ENCODE results near the gene TUT4.

DNA sequence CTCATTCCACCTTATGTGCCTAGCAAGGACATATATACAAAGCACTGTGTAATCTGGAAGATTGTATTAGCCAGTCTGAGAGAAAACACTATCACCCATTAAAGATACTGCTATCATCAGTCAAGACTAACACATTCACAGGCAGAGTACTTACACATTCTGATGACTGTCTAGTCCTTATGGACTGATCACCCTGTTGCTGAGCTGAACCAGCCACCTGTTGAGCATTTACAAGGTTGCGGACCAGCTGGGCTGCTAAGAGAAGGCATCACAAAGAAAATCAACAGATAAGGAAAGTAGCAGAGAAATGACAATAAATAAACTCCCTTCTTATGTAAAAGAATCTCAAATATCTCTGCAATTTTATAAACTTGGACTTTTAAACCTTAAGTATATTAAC, 117.7 kb downstream of the TUT4 start:
- TF ChIP-seq, protein P1, sequence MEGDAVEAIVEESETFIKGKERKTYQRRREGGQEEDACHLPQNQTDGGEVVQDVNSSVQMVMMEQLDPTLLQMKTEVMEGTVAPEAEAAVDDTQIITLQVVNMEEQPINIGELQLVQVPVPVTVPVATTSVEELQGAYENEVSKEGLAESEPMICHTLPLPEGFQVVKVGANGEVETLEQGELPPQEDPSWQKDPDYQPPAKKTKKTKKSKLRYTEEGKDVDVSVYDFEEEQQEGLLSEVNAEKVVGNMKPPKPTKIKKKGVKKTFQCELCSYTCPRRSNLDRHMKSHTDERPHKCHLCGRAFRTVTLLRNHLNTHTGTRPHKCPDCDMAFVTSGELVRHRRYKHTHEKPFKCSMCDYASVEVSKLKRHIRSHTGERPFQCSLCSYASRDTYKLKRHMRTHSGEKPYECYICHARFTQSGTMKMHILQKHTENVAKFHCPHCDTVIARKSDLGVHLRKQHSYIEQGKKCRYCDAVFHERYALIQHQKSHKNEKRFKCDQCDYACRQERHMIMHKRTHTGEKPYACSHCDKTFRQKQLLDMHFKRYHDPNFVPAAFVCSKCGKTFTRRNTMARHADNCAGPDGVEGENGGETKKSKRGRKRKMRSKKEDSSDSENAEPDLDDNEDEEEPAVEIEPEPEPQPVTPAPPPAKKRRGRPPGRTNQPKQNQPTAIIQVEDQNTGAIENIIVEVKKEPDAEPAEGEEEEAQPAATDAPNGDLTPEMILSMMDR (IDR thresholded peaks at IDR 0.05; ENCODE audit: low read depth, low read length), result no peak
- no peak for TF ChIP-seq EZH2phosphoT487 (IDR thresholded peaks at IDR 0.05; ENCODE audit: low read depth)

Measured in OCI-LY3 (cell line).